ENCODE results near the gene LRMDA.

GRCh38 chr10:76268954-76269353 lies 837.5 kb downstream of the LRMDA start:
- no peak for TF ChIP-seq CTCF (conservative IDR thresholded peaks at IDR 0.05; ENCODE audit: low read depth, low read length)
- no peak for TF ChIP-seq BHLHE40 (IDR thresholded peaks at IDR 0.05; ENCODE audit: low read depth, low read length)
- no peak for TF ChIP-seq CHD1 (IDR thresholded peaks at IDR 0.05; ENCODE audit: low read depth, low read length)
- TF ChIP-seq POLR2A (IDR thresholded peaks at IDR 0.05; ENCODE audit: low read depth, low read length): no peak
- TF ChIP-seq USF2 (IDR thresholded peaks at IDR 0.05; ENCODE audit: low read depth, low read length): no peak
- no peak for TF ChIP-seq MAFK (IDR thresholded peaks at IDR 0.05; ENCODE audit: low read depth, low read length)
- no peak for TF ChIP-seq NFE2L2 (IDR thresholded peaks at IDR 0.05; ENCODE audit: low read depth, low read length)
- no peak for TF ChIP-seq CEBPB (IDR thresholded peaks at IDR 0.05; ENCODE audit: low read depth, low read length)
- TF ChIP-seq RAD21 (IDR thresholded peaks at IDR 0.05; ENCODE audit: low read length): no peak
- no peak for TF ChIP-seq RFX5 (IDR thresholded peaks at IDR 0.05; ENCODE audit: low read depth, low read length)
- no peak for TF ChIP-seq FOS (IDR thresholded peaks at IDR 0.05; ENCODE audit: low read depth, low read length)
- TF ChIP-seq SMC3 (IDR thresholded peaks at IDR 0.05; ENCODE audit: low read depth, low read length): no peak
- no peak for TF ChIP-seq ELK1 (IDR thresholded peaks at IDR 0.05; ENCODE audit: borderline replicate concordance, low read depth, low read length)
- TF ChIP-seq MAZ (IDR thresholded peaks at IDR 0.05; ENCODE audit: borderline replicate concordance, low read depth, low read length): no peak

Data from IMR-90 (cell line).